Glutamatergic neuron (in vitro differentiated cells): ENCODE data around the gene TLCD2. TPM values are rescaled to one million over a fixed set of nuclear protein-coding genes. Genes with fewer than 3 reads are reported as not detected.
A peak's percentile ranks its signal among the peaks of the same experiment; 100 is the strongest.

Experiments used
- DNase-seq: peaks from one replicate; pipeline ENCODE4 v3.0.0; 2022
- H3K27ac Mint-ChIP-seq: one replicate; pipeline ENCODE4 v1.8.0; 2020; ENCODE audit warnings: mild to moderate bottlenecking, mixed read lengths, inconsistent platforms; ENCODE audit not compliant: unreplicated experiment
- H3K27me3 Mint-ChIP-seq: one replicate; pipeline ENCODE4 v1.8.0; 2020; ENCODE audit warnings: mild to moderate bottlenecking, moderate library complexity, mixed read lengths, inconsistent platforms; ENCODE audit not compliant: unreplicated experiment
- H3K36me3 Mint-ChIP-seq: one replicate; pipeline ENCODE4 v1.8.0; 2020; ENCODE audit warnings: mild to moderate bottlenecking, mixed read lengths, inconsistent platforms; ENCODE audit not compliant: unreplicated experiment
- H3K4me1 Mint-ChIP-seq: one replicate; pipeline ENCODE4 v1.8.0; 2020; ENCODE audit warnings: mild to moderate bottlenecking, low read depth, mixed read lengths, inconsistent platforms; ENCODE audit not compliant: unreplicated experiment
- H3K4me3 Mint-ChIP-seq: one replicate; pipeline ENCODE4 v1.8.0; 2020; ENCODE audit warnings: mild to moderate bottlenecking, mixed read lengths, inconsistent platforms; ENCODE audit not compliant: unreplicated experiment
- H3K9me3 Mint-ChIP-seq: one replicate; pipeline ENCODE4 v1.8.0; 2020; ENCODE audit warnings: mild to moderate bottlenecking, moderate library complexity, mixed read lengths, inconsistent platforms; ENCODE audit not compliant: unreplicated experiment
- total RNA-seq: library from RNA; stranded (reverse); fragmentation: NEBNext Ultra II Directional; extraction: Animal tissue kit (Norgen Biotek cat#: 25700); gene quantifications from one replicate; pipeline ENCODE4 v1.2.1, GENCODE V29; 2021; ENCODE audit not compliant: unreplicated experiment
- TF ChIP-seq, protein P1 (sequence below): fragments of 200-600 bp; sonication (generic); IDR thresholded peaks from one replicate; pipeline ENCODE4 v1.5.0; 2021; ENCODE audit not compliant: partially characterized antibody, unreplicated experiment

Gene TLCD2
- total RNA-seq, 1 donor from 2014 or later, result 0.96 TPM

- Mint-ChIP-seq H3K27ac (no peak overlapping the region), H3K27me3 (peaks cover under 1% of the 10 kb centered on the region)
Observed at GRCh38 chr17:1715803-1716075, 5.6 kb upstream of the TLCD2 start.

DNA sequence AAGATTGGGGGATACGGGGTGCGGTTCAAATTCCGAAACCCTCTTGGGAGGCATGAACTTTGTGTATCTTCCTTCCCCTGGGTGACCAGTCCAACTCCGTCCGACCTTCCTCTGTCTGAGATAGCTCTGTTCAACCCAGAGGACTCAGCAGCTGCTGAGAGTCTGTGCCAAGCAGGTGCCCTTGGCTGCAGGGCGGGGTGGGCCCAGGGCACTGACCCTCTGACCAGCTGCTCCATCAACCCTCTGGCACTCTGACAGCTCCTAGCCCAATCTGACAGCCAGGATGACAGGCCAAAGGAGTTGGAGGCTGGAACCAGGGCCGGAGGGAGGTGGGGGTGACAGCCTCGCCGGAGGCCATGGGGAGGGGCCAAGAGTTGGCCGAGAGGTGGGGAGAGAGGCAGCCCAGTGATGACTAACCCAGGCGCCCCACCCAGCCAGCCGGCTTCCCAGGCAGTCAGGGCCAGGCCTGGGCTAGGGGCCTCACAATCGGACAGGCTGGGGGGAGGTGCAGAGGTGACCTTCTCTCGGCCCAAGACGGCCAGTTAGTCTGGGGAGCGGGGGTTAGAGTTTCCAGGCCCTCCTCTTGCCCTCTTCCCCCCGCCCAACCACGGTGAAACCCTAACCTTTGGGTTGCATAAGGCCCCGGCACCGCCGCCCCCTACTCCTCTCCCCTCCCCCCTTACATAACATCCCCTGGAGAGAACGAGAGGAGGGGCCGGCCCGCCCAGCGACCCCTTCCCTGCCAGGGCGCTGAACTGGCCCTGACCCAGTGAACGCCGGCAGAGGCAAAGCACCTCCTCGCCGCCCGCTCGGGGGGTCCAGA lies 5.0 kb upstream of the TLCD2 start:
- Mint-ChIP-seq H3K36me3 (no peaks in the 10 kb centered on the region), H3K27ac (peak overlapping the region; percentile 59), H3K4me3 (peak overlapping the region; percentile 89), H3K27me3 (no peaks in the 10 kb centered on the region), H3K4me1 (peaks cover 7% of the 10 kb centered on the region), H3K9me3 (peaks cover 14% of the 10 kb centered on the region)
- peak; percentile 72 for DNase-seq
- TF ChIP-seq, protein P1, sequence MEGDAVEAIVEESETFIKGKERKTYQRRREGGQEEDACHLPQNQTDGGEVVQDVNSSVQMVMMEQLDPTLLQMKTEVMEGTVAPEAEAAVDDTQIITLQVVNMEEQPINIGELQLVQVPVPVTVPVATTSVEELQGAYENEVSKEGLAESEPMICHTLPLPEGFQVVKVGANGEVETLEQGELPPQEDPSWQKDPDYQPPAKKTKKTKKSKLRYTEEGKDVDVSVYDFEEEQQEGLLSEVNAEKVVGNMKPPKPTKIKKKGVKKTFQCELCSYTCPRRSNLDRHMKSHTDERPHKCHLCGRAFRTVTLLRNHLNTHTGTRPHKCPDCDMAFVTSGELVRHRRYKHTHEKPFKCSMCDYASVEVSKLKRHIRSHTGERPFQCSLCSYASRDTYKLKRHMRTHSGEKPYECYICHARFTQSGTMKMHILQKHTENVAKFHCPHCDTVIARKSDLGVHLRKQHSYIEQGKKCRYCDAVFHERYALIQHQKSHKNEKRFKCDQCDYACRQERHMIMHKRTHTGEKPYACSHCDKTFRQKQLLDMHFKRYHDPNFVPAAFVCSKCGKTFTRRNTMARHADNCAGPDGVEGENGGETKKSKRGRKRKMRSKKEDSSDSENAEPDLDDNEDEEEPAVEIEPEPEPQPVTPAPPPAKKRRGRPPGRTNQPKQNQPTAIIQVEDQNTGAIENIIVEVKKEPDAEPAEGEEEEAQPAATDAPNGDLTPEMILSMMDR, result no peak

More at GRCh38 chr17:1715803-1716075, 5.6 kb upstream of the TLCD2 start:
- H3K4me3 Mint-ChIP-seq, result peak overlapping the region; percentile 59
- H3K9me3 Mint-ChIP-seq, result peaks cover 14% of the 10 kb centered on the region
- no peaks in the 10 kb centered on the region for H3K36me3 Mint-ChIP-seq
- no peak for DNase-seq
- TF ChIP-seq, protein P1, result no peak
- peaks cover 7% of the 10 kb centered on the region for H3K4me1 Mint-ChIP-seq

GRCh38 chr17:1714427-1714979 lies 4.3 kb upstream of the TLCD2 start:
- TF ChIP-seq, protein P1, result no peak
- Mint-ChIP-seq H3K27ac (no peak overlapping the region), H3K9me3 (peaks cover 13% of the 10 kb centered on the region), H3K36me3 (no peaks in the 10 kb centered on the region), H3K4me1 (peaks cover 7% of the 10 kb centered on the region), H3K4me3 (peak overlapping the region; percentile 89), H3K27me3 (no peaks in the 10 kb centered on the region)
- peak; percentile 76 for DNase-seq

- no peaks in the 10 kb centered on the region for H3K27me3 Mint-ChIP-seq
- H3K36me3 Mint-ChIP-seq, result no peaks in the 10 kb centered on the region
- TF ChIP-seq, protein P1, result no peak
- H3K27ac Mint-ChIP-seq, result no peak overlapping the region
- H3K9me3 Mint-ChIP-seq, result peaks cover 14% of the 10 kb centered on the region
- peak; percentile 60 for DNase-seq
- H3K4me1 Mint-ChIP-seq, result peaks cover 7% of the 10 kb centered on the region
- peak overlapping the region; percentile 89 for H3K4me3 Mint-ChIP-seq
Observed at GRCh38 chr17:1713878-1714426, 3.8 kb upstream of the TLCD2 start.
